Endometrial microvascular endothelial cells (primary cell): ENCODE measurements around the gene RPL37A. TPM values are rescaled to one million over a fixed set of nuclear protein-coding genes. Genes with fewer than 3 reads are reported as not detected.

Experiments
- in situ Hi-C: cut with HindIII; loops from 2 replicates; pipeline ENCODE4 v1.10.0; 2017; ENCODE audit warnings: low sequenced_read_pairs, low pct_unique_long_range_greater_than_20kb; ENCODE audit errors: inconsistent ontology term
- total RNA-seq: library from RNA; depleted of rRNA; stranded (reverse); fragments of >200 nt; gene quantifications from one replicate; pipeline ENCODE4 v1.2.3, GENCODE V29; 2015; ENCODE audit errors: inconsistent ontology term

Gene RPL37A
- total RNA-seq, 1 donor from 2014 or later = 1,298 TPM

GRCh38 chr2:216505133-216506106, 6.8 kb downstream of the RPL37A start:
- in situ Hi-C loops = no loop called here

- in situ Hi-C loops = no loop called here
These were observed 8.8 kb downstream of the RPL37A start for GRCh38 chr2:216507220-216508160.

GRCh38 chr2:216508229-216508628, 9.6 kb downstream of the RPL37A start:
- in situ Hi-C loops = no loop called here

GRCh38 chr2:216516730-216517350, 18.2 kb downstream of the RPL37A start:
- in situ Hi-C loops = loop anchor here (10.0 kb wide), 1 partner anchor 138 kb away; no protein-coding TSS in a partner anchor

GRCh38 chr2:216517447-216518225, 19.0 kb downstream of the RPL37A start:
- in situ Hi-C loops = loop anchor here (10.0 kb wide), 1 partner anchor 137 kb away; no protein-coding TSS in a partner anchor

- in situ Hi-C loops = loop anchor here (10.0 kb wide), 1 partner anchor 136 kb away; no protein-coding TSS in a partner anchor
These were observed 20.0 kb downstream of the RPL37A start for GRCh38 chr2:216518566-216519119.

- in situ Hi-C loops = loop anchor here (10.0 kb wide), 1 partner anchor 136 kb away; no protein-coding TSS in a partner anchor
These were observed 20.6 kb downstream of the RPL37A start for GRCh38 chr2:216519154-216519762.

- in situ Hi-C loops = no loop called here
These were observed 21.5 kb downstream of the RPL37A start for GRCh38 chr2:216520112-216520511.

- in situ Hi-C loops = no loop called here
These were observed 24.4 kb downstream of the RPL37A start for GRCh38 chr2:216522892-216523502.

- in situ Hi-C loops = no loop called here
These were observed 27.3 kb downstream of the RPL37A start for GRCh38 chr2:216525972-216526371.

- in situ Hi-C loops = no loop called here
These were observed 28.3 kb downstream of the RPL37A start for GRCh38 chr2:216526939-216527338.

- in situ Hi-C loops = no loop called here
These were observed 29.0 kb downstream of the RPL37A start for GRCh38 chr2:216527600-216527999.

- in situ Hi-C loops = no loop called here
These were observed 33.9 kb downstream of the RPL37A start for GRCh38 chr2:216532562-216532961.

- in situ Hi-C loops = no loop called here
These were observed 35.0 kb downstream of the RPL37A start for GRCh38 chr2:216533609-216534008.

- in situ Hi-C loops = no loop called here
These were observed 36.2 kb downstream of the RPL37A start for GRCh38 chr2:216534809-216535208.

- in situ Hi-C loops = no loop called here
These were observed 36.9 kb downstream of the RPL37A start for GRCh38 chr2:216535454-216535995.

GRCh38 chr2:216536734-216537210, 38.1 kb downstream of the RPL37A start:
- in situ Hi-C loops = no loop called here
